ENCODE data around the gene ANKH. TPM values are rescaled to one million over a fixed set of nuclear protein-coding genes. Genes with fewer than 3 reads are reported as not detected.
"Not testable (repeated sequence)": the region's sequence is repeated elsewhere in the genome, so short reads cannot be mapped to it uniquely, and the experiment has no call there.

Gene ANKH
- total and polyA plus RNA-seq, 2 of the 13 experiments (the other 11 are each of a cell fraction or from before 2014, with no cell fraction given) = 25.0 to 36.0 TPM

DNA sequence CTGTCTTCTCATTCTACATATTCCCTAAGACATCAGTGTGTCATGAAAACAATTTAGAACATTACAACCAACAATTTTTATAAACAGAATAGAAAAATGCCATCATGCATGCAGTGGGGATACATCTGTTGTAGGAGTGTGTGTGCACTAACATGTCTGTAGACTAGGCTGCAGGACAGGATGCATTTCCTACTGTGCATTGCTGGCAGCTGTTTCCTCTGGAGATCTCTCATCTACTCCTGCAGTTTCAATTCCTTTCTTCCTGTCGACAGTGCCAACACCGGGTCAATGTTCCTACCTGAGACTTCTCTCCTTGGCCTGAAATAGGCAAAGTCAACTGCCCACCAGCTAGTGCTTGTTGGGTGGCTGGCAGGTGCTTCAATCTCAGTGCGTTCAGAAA, 69.8 kb downstream of the ANKH start:
- Histone ChIP-seq H3K4me2 (ENCODE audit: low read depth, low read length) (no peak overlapping the region), H3K4me3 (replicated peaks in 1 of 3; ENCODE audit: insufficient read depth in 1 of 3, low read depth in 2 of 3, low read length in 3 of 3) (no peak overlapping the region), H3K9ac (ENCODE audit: insufficient read depth, low read depth, low read length) (no peak overlapping the region), H3K79me2 (ENCODE audit: insufficient read depth, low read length) (no peaks in the 10 kb centered on the region), H3K36me3 (replicated peaks in 1 of 2; ENCODE audit: control insufficient read depth in 1 of 2, insufficient read depth in 2 of 2, low read length in 2 of 2) (peaks cover 2 to 14% of the 10 kb centered on the region in 2 experiments; a peak in 4 of 5 replicates), H4K20me1 (ENCODE audit: insufficient read depth, low read length) (no peaks in the 10 kb centered on the region), H3K27me3 (ENCODE audit: control insufficient read depth in 1 of 2, insufficient read depth in 2 of 2, low read length in 2 of 2) (no peaks in the 10 kb centered on the region), H3K27ac (ENCODE audit: extremely low read length, insufficient read depth, low read length) (no peak overlapping the region), H2AFZ (ENCODE audit: low read length) (no peak overlapping the region), H3K9me3 (ENCODE audit: low read length) (no peaks in the 10 kb centered on the region), H3K4me1 (ENCODE audit: insufficient read depth, low read length) (no peaks in the 10 kb centered on the region)
- in situ Hi-C loops (cut with HindIII; ENCODE audit: extremely low pct_ligation_motif_present, low pct_unique_long_range_greater_than_20kb) (no loop called here), intact Hi-C loops (cut with micrococcal nuclease; ENCODE audit: unreplicated experiment) (no loop called here)
- POLR2A ChIA-PET = no interaction called here
- 93% methylated on average over 3 of the region's 3 CpGs for WGBS (ENCODE audit: low lambda C conversion rate)
- CTCF ChIA-PET (ENCODE audit: low intra/inter-chr PET ratio, low total read pairs) = no interaction called here
- FAIRE-seq (no peak), ATAC-seq (no peak), DNase-seq (ENCODE audit: low spot score) (no peak)
- BruUV-seq (replicated peaks) = no TSS peak
- TF ChIP-seq ZNF563 (CRISPR knock-in tag; IDR thresholded peaks at IDR 0.05) (no peak), ZNF430 (CRISPR knock-in tag; IDR thresholded peaks at IDR 0.05) (no peak)

DNA sequence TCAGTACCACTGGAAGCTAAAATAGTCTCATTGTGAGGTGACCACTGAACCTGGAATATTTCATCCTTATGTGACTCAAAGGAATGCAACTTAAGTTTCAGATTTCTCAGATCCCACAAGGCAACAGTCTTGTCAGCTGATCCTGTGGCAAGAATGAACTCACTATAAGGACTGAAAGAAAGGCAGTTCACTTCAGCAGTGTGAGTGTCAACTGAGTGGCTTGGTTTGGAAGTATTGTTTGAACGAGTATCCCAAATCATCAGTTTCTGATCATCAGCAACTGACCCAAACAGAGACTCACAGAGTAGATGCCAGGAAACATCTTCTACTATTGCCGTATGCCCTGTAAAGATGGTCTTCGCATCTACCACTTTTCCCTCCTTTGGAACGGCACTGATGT, 74.2 kb downstream of the ANKH start:
- in situ Hi-C loops (cut with HindIII; ENCODE audit: extremely low pct_ligation_motif_present, low pct_unique_long_range_greater_than_20kb) = not testable (repeated sequence)

More for the DNA sequence above, 74.2 kb downstream of the ANKH start:
- BruUV-seq (replicated peaks); CTCF ChIA-PET (ENCODE audit: low intra/inter-chr PET ratio, low total read pairs); H3K36me3 ChIP-seq (replicated peaks in 1 of 2; ENCODE audit: control insufficient read depth in 1 of 2, insufficient read depth in 2 of 2, low read length in 2 of 2); H3K79me2 ChIP-seq (ENCODE audit: insufficient read depth, low read length); DNase-seq (ENCODE audit: low spot score); H3K27ac ChIP-seq (ENCODE audit: extremely low read length, insufficient read depth, low read length); POLR2A ChIA-PET; H3K4me3 ChIP-seq (replicated peaks in 1 of 3; ENCODE audit: insufficient read depth in 1 of 3, low read depth in 2 of 3, low read length in 3 of 3); H3K4me2 ChIP-seq (ENCODE audit: low read depth, low read length); intact Hi-C loops (cut with micrococcal nuclease; ENCODE audit: unreplicated experiment); H3K9ac ChIP-seq (ENCODE audit: insufficient read depth, low read depth, low read length); H3K27me3 ChIP-seq (ENCODE audit: control insufficient read depth in 1 of 2, insufficient read depth in 2 of 2, low read length in 2 of 2); FAIRE-seq; ATAC-seq; H3K9me3 ChIP-seq (ENCODE audit: low read length); H4K20me1 ChIP-seq (ENCODE audit: insufficient read depth, low read length); H2AFZ ChIP-seq (ENCODE audit: low read length): not testable (repeated sequence)
- peaks cover 12% of the 10 kb centered on the region for H3K4me1 ChIP-seq (ENCODE audit: insufficient read depth, low read length)
- 96% methylated on average over 4 of the region's 4 CpGs for WGBS (ENCODE audit: low lambda C conversion rate)
